Endothelial cell of umbilical vein (primary cell): ENCODE data around the gene GNG3. TPM values are rescaled to one million over a fixed set of nuclear protein-coding genes. Genes with fewer than 3 reads are reported as not detected.

ENCODE experiments used
- BruUV-seq: library from RNA; stranded (reverse); fragments of 400-500 nt; replicated peaks from 2 replicates; lab custom pipeline; 2021; lab: Mats Ljungman, UMichigan
- CTCF ChIA-PET: fragments of 300-600, 350-600 bp; sonication (Branson Sonifier 250); formaldehyde crosslinking; loops from one replicate; lab custom pipeline; 2021; ENCODE audit warnings: antibody characterized with exemption, inconsistent platforms; lab: Charles Lee
- POLR2A ChIA-PET: fragments of 300-600, 350-600 bp; sonication (Branson Sonifier 250); formaldehyde crosslinking; loops from one replicate; lab custom pipeline; 2021; ENCODE audit warnings: antibody characterized with exemption, inconsistent platforms; lab: Charles Lee
- DNase-seq: peaks from one replicate; pipeline ENCODE4 v3.0.0-alpha.2; 2011; ENCODE audit warnings: low read depth, low spot score
- FAIRE-seq: peaks from 2 replicates; lab custom pipeline; 2011; peaks lifted over from hg19 to GRCh38; lab: Jason Lieb, UNC
- H2AFZ ChIP-seq: 2 replicates; pipeline ENCODE4 v1.6.0; 2012; ENCODE audit warnings: low read depth, low read length, control low read depth, inconsistent platforms
- H3K27ac ChIP-seq: 2 replicates; pipeline ENCODE4 v1.5.1; 2011; ENCODE audit warnings: low read depth, mild to moderate bottlenecking, control low read depth, low read length, moderate library complexity; ENCODE audit not compliant: insufficient read depth
- H3K27me3 ChIP-seq, 2 experiments: 2 replicates each; pipeline versions ENCODE4 v1.6.0 to v1.6.1; 2011; ENCODE audit warnings: low read length in 2 of 2, mixed read lengths in 1 of 2; ENCODE audit not compliant: control insufficient read depth in 2 of 2, insufficient read depth in 2 of 2
- H3K36me3 ChIP-seq, 2 experiments: 2 replicates in 1 of 2; 3 replicates in 1 of 2; pipeline ENCODE4 v1.5.1; 2011; ENCODE audit warnings: low read length in 2 of 2, mild to moderate bottlenecking in 1 of 2, moderate library complexity in 1 of 2; ENCODE audit not compliant: control insufficient read depth in 2 of 2, insufficient read depth in 2 of 2; ENCODE audit errors: extremely low read depth in 1 of 2
- H3K4me1 ChIP-seq: 3 replicates; pipeline ENCODE4 v1.5.1; 2011; ENCODE audit warnings: mild to moderate bottlenecking, low read length; ENCODE audit not compliant: control insufficient read depth, insufficient read depth; ENCODE audit errors: extremely low read depth
- H3K4me2 ChIP-seq: 2 replicates; pipeline ENCODE4 v1.6.1; 2011; ENCODE audit warnings: low read length, control low read depth, mixed read lengths; ENCODE audit not compliant: insufficient read depth
- H3K4me3 ChIP-seq, 3 experiments: fragments of 200-600 bp in 1 of 3; sonication (generic), shearing (Covaris generic) in 1 of 3; replicated peaks in 1 of 3; 2 replicates each; pipeline ENCODE4 v1.5.1; 2011 to 2016; ENCODE audit warnings: control low read depth in 3 of 3, low read length in 3 of 3, mild to moderate bottlenecking in 2 of 3, inconsistent platforms in 1 of 3, low read depth in 1 of 3, moderate library complexity in 1 of 3; ENCODE audit not compliant: insufficient read depth in 1 of 3
- H3K79me2 ChIP-seq: 2 replicates; pipeline ENCODE4 v1.6.0; 2012; ENCODE audit warnings: low read length, inconsistent platforms; ENCODE audit not compliant: control insufficient read depth, insufficient read depth
- H3K9ac ChIP-seq: replicated peaks from 2 replicates; pipeline ENCODE3; 2011; ENCODE audit warnings: low read length, control low read depth; ENCODE audit not compliant: insufficient read depth; ENCODE audit errors: extremely low read depth
- H3K9me1 ChIP-seq: replicated peaks from 3 replicates; pipeline ENCODE4 v1.6.0; 2011; ENCODE audit warnings: mild to moderate bottlenecking, low read length; ENCODE audit not compliant: control insufficient read depth, insufficient read depth; ENCODE audit errors: extremely low read depth
- H3K9me3 ChIP-seq: replicated peaks from 2 replicates; pipeline ENCODE4 v1.5.1; 2012; ENCODE audit warnings: low read length, inconsistent platforms; ENCODE audit not compliant: control insufficient read depth, insufficient read depth
- H4K20me1 ChIP-seq: replicated peaks from 2 replicates; pipeline ENCODE3; 2011; ENCODE audit warnings: mild to moderate bottlenecking, low read length; ENCODE audit not compliant: control insufficient read depth, insufficient read depth; ENCODE audit errors: extremely low read depth
- EZH2 ChIP-seq: IDR thresholded peaks from 2 replicates; pipeline ENCODE4 v1.6.1; 2012; ENCODE audit warnings: borderline replicate concordance, low read depth, mild to moderate bottlenecking, moderate library complexity, low read length, inconsistent platforms; ENCODE audit not compliant: severe bottlenecking
- FOS ChIP-seq: IDR thresholded peaks from 2 replicates; pipeline ENCODE4 v1.6.1; 2011; ENCODE audit warnings: mild to moderate bottlenecking, low read length, moderate library complexity, borderline replicate concordance; ENCODE audit not compliant: insufficient read depth
- GATA2 ChIP-seq: IDR thresholded peaks from 2 replicates; pipeline ENCODE4 v1.7.0; 2011; ENCODE audit warnings: low read depth, mild to moderate bottlenecking, moderate library complexity, mixed read lengths, low read length; ENCODE audit not compliant: insufficient read length, insufficient read depth
- JUN ChIP-seq: IDR thresholded peaks from 2 replicates; pipeline ENCODE4 v1.6.1; 2011; ENCODE audit warnings: borderline replicate concordance, low read depth; ENCODE audit not compliant: insufficient read length, insufficient read depth
- MAX ChIP-seq: IDR thresholded peaks from 2 replicates; pipeline ENCODE4 v1.6.1; 2011; ENCODE audit not compliant: insufficient read depth, insufficient read length
- MYC ChIP-seq: IDR thresholded peaks from one replicate; pipeline ENCODE4 v1.6.1; 2011; ENCODE audit warnings: mild to moderate bottlenecking, low read depth, low read length
- POLR2A ChIP-seq: IDR thresholded peaks from 2 replicates; pipeline ENCODE4 v1.6.1; 2012; ENCODE audit warnings: low read depth, mild to moderate bottlenecking, control low read depth, low read length
- POLR2AphosphoS5 ChIP-seq: IDR thresholded peaks from 2 replicates; pipeline ENCODE4 v1.6.1; 2012; ENCODE audit warnings: low read depth, mild to moderate bottlenecking, control low read depth, low read length, moderate library complexity; ENCODE audit not compliant: insufficient read depth
- dilution Hi-C: fragments of 300-500 bp; cut with MboI; formaldehyde crosslinking; loops from one replicate; pipeline ENCODE4 v1.15.0; 2019; ENCODE audit warnings: low sequenced_read_pairs; ENCODE audit not compliant: extremely low pct_ligation_motif_present
- intact Hi-C: fragments of 100-400 bp; cut with micrococcal nuclease; formaldehyde crosslinking; loops from one replicate; pipeline ENCODE4 v1.10.0; 2022
- polyA plus RNA-seq, 4 experiments: library from polyadenylated mRNA; depleted of rRNA in 3 of 4; stranded (reverse) in 3 of 4; unstranded in 1 of 4; fragments of >200 nt; gene quantifications; 2 replicates each; pipeline versions ENCODE4 v1.2.1 to v1.2.3, GENCODE V29; 2011 to 2012; ENCODE audit warnings: missing spikeins in 1 of 4
- total RNA-seq: library from RNA; stranded (reverse); gene quantifications from 2 replicates; pipeline ENCODE4 v1.2.3, GENCODE V29; 2021
- TF ChIP-seq, protein P1 (sequence below), 2 donors: IDR thresholded peaks; 1 replicate in 1 of 2; 2 replicates in 1 of 2; pipeline ENCODE4 v1.5.1; 2011; ENCODE audit warnings: low read length in 2 of 2, mild to moderate bottlenecking in 2 of 2, moderate library complexity in 2 of 2, control low read depth in 1 of 2, inconsistent platforms in 1 of 2, low read depth in 1 of 2; ENCODE audit not compliant: insufficient read depth in 1 of 2; ENCODE audit errors: extremely low read depth in 1 of 2

GNG3 gene
- total and polyA plus RNA-seq, 2 donors (not counting 3 experiments of a cell fraction or from before 2014, with no cell fraction given) = not detected

- BruUV-seq = no TSS peak
- Histone ChIP-seq H3K4me2 (no peak overlapping the region), H3K9me1 (no peaks in the 10 kb centered on the region), H3K79me2 (peaks cover 24% of the 10 kb centered on the region), H3K36me3 (peaks cover 0 to 17% of the 10 kb centered on the region in 2 experiments), H3K4me3 (no peak overlapping the region), H3K9me3 (no peaks in the 10 kb centered on the region), H3K27ac (no peak overlapping the region), H3K27me3 (no peaks in the 10 kb centered on the region), H3K4me1 (peaks cover 11% of the 10 kb centered on the region), H3K9ac (no peak overlapping the region), H4K20me1 (no peaks in the 10 kb centered on the region), H2AFZ (no peak overlapping the region)
- CTCF ChIA-PET = interaction anchor here (1.3 kb wide), 1 partner anchor 10 kb away, joined by 3 read pairs; no protein-coding TSS in a partner anchor
- no peak for FAIRE-seq
- TF ChIP-seq GATA2 (no peak), EZH2 (no peak), POLR2A (no peak), JUN (no peak), MYC (no peak), FOS (no peak), MAX (no peak), POLR2AphosphoS5 (no peak)
- TF ChIP-seq, protein P1, sequence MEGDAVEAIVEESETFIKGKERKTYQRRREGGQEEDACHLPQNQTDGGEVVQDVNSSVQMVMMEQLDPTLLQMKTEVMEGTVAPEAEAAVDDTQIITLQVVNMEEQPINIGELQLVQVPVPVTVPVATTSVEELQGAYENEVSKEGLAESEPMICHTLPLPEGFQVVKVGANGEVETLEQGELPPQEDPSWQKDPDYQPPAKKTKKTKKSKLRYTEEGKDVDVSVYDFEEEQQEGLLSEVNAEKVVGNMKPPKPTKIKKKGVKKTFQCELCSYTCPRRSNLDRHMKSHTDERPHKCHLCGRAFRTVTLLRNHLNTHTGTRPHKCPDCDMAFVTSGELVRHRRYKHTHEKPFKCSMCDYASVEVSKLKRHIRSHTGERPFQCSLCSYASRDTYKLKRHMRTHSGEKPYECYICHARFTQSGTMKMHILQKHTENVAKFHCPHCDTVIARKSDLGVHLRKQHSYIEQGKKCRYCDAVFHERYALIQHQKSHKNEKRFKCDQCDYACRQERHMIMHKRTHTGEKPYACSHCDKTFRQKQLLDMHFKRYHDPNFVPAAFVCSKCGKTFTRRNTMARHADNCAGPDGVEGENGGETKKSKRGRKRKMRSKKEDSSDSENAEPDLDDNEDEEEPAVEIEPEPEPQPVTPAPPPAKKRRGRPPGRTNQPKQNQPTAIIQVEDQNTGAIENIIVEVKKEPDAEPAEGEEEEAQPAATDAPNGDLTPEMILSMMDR (IDR thresholded peaks at IDR 0.05; ENCODE audit: extremely low read depth in 1 of 2, insufficient read depth in 1 of 2, low read depth in 1 of 2, low read length in 2 of 2) = no peak
- no peak for DNase-seq
- dilution Hi-C loops = no loop called here
- intact Hi-C loops = no loop called here
- POLR2A ChIA-PET = interaction anchor here (1.3 kb wide), 1 partner anchor 12 kb away, joined by 9 read pairs; the partner anchor contains the start of genes C11orf98 and CSKMT
These were observed 30.3 kb upstream of the GNG3 start for GRCh38 chr11:62677156-62677555.
